Right lung (tissue), 10 donors: Measurements from ENCODE around the gene HPCA. TPM values are rescaled to one million over a fixed set of nuclear protein-coding genes. Genes with fewer than 3 reads are reported as not detected.

Source experiments
- DNase-seq, 2 donors: peaks; one replicate each; pipeline ENCODE4 v3.0.0-alpha.2; 2013
- long read RNA-seq, 8 donors: transcript quantifications; one replicate each; lab custom pipeline, GENCODE V29; 2026
- polyA plus RNA-seq, 5 donors: library from polyadenylated mRNA; unstranded; fragments of 120-200 nt; gene quantifications; one replicate each; pipeline versions ENCODE4 v1.2.1 to v1.2.3, GENCODE V29; 2013; ENCODE audit warnings: inconsistent platforms in 1 of 5, low replicate concordance in 1 of 5; ENCODE audit not compliant: insufficient read length in 5 of 5, insufficient read depth in 1 of 5

The HPCA gene
- under 1 TPM; 0.15 to 0.73 (median 0.40) TPM for polyA plus RNA-seq
- long read RNA-seq, donor 1 = 0 reads
- long read RNA-seq, donor 2 = 0 reads
- long read RNA-seq, donor 3 = 0 reads
- long read RNA-seq, donor 4 = 0 reads
- long read RNA-seq, donor 5 = 0 reads
- long read RNA-seq, donor 6 = 0 reads
- long read RNA-seq, donor 7 = 0 reads
- long read RNA-seq, donor 8 = 0 reads

GRCh38 chr1:32886004-32886827 is at the start of gene HPCA:
Gene HPCA, plus strand, starts transcription at chr1:32886491. Its CDS starts 2,408 bp downstream, at chr1:32888899.
- DNase-seq = peak in 1 of 2 donors; percentile 51

DNA sequence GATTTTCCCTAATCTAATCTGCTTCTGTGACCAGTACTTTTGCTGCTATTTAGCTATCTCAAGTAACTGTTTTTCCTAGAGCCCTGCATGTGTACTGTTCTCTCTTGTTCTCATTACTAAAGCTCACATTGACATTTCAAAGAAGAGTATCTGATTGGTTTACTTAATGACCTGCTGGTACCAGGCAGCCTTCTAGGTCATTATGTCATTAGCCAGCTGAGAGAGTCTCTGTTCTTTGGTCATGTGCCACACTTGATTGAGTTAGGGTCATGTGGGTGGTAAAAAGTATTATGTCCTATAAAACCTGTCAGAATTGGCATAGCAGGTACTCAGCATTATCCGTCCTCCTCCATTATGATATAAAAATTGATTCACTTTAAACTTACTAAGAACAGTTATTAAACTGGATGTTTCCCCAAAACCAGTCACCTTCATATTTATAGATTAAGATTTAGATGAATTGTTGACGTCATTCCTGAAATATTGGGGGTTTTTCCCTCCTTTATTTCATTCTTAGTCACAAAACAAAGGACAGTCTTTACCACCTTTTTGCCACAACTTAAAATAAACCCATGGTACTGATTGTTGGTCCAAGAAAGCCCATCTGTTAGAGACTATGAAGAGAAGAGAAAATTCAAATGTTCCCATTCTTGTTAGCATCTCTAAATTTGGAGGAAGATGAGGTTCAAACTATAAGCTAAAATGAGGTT is 37.8 kb upstream of the HPCA start:
- DNase-seq = no peak

GRCh38 chr1:32855861-32856617 is 30.3 kb upstream of the HPCA start:
- DNase-seq = no peak

DNA sequence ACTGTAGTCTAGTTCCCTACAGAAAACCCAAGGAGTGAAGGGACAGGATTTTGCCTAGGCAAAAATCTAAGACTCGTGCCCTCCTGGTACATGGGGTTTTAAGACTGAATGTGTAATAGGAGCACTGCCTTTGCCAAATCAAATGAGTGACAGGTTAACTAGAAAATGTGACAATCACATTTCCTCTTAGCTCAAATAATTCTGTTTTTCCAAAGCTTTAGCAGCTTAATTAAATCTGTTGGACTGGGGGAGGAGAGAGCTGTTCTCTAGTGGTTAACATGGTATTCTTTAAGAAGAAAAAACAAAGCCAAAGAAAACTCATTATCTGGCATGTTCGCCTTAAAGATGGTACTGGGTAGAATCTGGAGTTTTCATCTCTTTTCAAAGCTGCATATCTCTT is 28.2 kb upstream of the HPCA start:
- no peak for DNase-seq

- no peak for DNase-seq
These were observed 27.5 kb upstream of the HPCA start for GRCh38 chr1:32858791-32859190.

GRCh38 chr1:32859915-32860314 is 26.4 kb upstream of the HPCA start:
- DNase-seq = no peak

- DNase-seq = no peak
These were observed 25.7 kb upstream of the HPCA start for GRCh38 chr1:32860566-32860965.

GRCh38 chr1:32861904-32862695 is 24.2 kb upstream of the HPCA start:
- no peak for DNase-seq

DNA sequence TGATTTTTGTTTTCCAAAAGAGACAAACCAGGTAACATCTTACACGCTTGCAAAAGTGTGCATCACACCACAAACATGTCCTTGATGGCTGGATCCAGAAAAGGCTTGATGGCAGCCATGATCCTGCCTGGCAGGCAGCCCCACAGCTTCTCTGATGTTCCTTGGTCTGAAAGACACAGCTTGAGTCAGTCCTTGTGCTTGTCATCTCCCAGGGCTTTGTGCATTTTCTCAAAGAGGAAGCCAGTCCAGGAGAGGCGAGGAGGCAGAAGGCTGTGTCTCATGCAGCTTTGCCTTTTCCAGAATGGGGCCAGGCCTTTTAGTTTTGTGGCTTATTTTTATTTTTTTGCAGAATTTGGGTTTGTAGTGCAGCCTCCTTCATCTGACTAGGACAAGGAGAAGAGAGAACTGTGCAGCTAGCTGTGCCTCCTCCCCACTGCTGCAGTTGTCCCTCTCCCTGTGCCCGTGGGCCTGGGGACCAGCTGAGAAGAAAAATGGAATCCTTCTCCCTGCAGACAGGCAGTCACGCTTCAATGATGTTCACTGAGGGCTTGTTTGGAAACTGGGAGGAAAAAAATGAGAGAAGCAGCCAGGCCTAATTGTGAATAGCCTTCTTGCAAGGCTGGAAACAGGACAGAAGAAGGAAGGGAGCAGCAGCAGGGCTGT is 22.9 kb upstream of the HPCA start:
- no peak for DNase-seq

- no peak for DNase-seq
These were observed 22.4 kb upstream of the HPCA start for GRCh38 chr1:32863881-32864245.

DNA sequence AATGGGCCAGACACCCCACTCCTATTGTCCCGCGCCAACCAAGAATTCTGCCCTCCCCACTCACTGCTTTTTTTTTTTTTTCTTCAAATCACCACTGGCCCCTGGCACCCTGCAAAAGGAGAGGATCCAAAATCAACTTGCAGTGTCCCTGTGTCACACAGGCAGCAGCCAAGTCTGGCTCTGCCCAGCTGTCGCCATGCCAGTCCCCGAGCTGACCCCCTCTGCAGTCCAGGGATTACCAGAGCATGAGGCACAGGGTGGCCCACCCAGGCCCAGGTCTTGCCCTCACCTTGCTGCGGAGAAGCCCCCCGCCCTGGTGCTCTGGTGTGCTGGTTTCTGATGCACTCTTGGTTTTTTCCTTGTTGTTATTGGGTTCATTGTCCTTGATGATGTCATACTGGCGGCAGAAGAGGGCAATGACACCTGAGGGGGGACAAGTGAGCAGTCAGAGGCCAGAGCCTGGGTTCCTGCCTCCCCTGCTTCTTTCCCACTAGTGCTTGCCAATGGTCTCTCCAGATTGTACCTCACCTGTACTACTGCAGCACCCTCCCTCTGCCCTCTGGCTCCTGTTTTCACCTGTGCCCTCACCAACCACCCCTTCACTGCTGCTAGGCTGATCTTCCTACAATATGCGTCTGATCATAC is 21.8 kb upstream of the HPCA start:
- DNase-seq = no peak

DNA sequence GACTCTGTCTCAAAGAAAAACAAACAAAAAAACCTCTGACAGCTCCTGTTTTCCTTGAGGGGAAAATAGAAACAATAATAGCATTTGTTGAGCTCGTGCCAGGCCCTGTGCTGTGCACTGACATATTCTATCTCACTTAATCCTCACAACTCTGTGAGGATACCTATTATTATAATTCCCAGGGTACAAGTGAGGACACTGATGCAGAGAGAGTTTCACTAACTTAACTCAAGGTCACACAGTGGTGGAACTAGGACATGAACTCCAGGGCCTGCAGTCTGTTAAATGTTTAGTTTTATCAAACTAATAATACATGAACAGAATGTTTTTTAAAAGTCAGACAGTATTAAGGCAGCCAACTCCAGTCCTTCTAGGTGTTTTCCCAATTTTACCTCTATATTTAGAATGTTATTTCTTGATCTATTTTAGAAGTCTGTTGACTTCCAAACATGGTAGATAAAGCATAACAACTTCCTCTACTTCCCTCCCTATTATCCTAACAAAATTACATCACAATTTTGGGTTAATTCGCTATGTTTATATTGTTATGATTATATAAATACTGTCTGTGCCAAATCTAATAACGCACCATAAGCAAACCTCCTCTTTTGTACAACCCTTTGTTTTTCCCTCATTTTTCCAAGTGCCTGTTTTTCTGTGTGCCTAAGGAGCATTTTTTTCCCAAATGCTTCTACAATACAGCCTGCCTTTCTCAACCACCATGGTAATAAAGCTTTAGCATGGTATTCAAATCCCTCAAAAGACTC is 20.5 kb upstream of the HPCA start:
- no peak for DNase-seq

- DNase-seq = no peak
These were observed 19.1 kb upstream of the HPCA start for GRCh38 chr1:32867151-32867550.

DNA sequence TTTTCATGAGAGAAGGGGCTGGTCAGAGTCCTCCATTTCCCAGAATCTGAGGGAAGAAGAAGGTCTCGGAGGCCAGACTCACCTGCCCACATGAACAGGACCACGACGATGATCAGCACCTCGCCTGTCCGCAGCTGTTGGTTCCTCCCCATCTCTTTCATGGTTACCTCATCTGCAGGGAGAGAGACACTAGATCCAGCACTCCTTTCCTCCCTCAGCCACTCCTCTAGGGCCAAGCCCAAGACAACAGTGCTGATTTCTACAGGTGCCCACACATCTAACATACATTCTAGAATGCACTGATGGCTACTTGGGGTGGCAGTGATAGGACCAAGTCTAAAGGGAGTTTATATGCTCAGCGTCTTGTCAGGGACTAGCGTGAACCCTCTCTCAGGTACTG is 18.6 kb upstream of the HPCA start:
- no peak for DNase-seq

GRCh38 chr1:32868085-32868484 is 18.2 kb upstream of the HPCA start:
- no peak for DNase-seq

DNA sequence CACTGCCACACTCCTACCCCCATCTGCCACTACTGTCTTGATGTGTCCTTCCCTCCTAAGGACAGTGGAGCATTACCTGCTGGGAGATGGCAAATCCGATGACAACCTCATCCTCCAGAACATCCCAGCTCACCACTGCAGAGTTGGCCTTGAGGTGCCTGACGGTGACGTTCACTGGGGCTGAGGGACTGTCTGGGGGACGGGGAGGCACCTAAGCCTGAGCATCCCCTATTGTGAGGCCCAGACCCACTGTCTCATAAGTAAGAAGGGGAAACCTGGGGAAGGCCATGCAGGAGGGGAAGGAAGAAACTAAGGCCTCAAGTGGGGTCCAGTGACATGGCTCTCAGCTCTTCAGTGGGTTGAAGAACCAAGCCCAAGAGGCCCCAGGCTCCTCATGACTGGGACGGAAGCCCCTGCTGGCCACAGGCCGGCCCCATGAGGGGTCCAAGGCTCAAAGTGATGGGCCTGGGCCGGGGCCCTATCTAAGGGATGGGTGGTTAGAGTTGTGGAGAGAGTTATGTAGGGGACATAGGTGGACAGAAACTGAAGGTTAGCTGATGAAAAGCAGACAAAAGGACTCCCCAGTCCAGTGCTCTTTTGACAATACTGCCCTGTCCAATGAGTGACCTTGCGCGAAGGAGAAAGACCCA is 17.4 kb upstream of the HPCA start:
- DNase-seq = no peak

DNA sequence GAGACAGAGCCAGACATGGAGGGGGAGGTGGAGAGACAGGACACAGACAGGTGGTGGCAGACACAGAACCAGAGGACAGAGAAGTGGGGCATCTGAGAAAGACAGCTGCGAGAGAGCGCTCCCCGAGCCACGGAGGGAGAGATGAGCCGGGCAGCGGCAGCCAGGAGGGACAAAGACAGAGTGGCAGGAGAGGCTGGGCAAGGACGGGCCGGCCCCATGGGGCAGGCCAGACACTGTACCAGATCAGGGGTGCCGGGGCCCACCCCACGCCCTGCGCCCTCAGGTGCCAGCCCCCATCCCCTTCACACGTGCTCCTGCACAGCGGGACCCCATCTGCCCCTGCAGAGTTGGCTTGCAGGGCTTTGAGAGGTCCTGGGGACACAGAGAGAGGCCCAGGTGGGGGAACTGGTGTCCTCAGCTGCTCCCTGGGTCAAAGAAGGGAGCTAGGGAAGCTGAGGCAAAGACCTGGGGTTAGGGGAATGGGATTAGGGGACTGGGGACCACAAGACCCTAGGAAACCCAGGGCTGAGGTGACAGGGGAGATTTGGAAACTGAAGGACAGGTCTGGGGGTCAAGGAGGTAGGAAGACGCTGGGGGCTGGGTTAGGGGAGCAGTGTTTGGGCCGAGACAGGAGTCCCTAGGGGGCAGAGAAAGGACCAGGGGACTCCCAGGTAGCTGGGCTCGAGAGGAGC is 16.2 kb upstream of the HPCA start:
- DNase-seq = no peak
